NCI-H345 treated with DMSO at 0.1 percent for 48 hours (cell line): ENCODE results near the gene GLIS1.

Experiments
- DNase-seq: peaks from one replicate; lab custom pipeline; 2025; ENCODE audit not compliant: unreplicated experiment; lab: John Stamatoyannopoulos, UW

Gene GLIS1

GRCh38 chr1:53618500-53619366, 120.2 kb downstream of the GLIS1 start:
- no peak for DNase-seq

GRCh38 chr1:53617851-53618499, 121.0 kb downstream of the GLIS1 start:
- no peak for DNase-seq

DNA sequence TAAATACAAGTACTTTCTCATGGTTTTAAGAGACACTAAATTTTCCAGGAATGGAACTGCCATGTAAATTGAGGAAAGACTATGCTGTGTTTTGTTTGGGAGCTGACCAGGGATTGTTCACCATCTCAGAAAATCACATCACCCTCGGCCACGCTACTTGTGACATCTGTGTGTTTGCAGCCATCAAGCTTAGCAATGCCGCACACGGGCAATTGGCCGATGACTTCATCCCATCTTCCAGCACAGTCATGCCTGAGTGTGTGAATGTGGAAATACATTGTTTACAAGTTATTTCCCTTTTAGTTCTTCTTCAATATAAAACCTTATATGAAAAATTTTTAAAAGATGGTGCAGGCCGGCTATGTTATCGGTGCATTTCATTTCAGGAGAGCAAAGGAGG, 121.6 kb downstream of the GLIS1 start:
- DNase-seq = no peak

DNA sequence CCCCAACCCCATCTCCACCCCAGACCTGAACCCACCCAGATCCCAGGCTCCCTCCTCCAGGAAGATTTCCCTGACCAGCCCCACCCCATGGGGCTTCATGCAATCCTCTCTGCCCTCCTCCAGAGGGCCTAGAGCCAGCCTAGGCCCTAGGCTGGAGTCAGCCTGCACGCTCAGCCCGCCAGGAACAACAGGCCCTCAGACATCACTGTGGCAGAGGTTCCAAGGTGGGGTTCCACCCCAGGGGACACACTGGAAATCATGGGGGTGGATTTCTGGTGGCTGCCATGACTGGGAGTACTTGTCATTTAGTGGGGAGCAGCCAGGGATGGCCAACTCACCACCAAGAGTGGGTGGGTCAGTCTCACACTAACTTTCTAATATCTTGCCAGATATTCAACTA, 122.0 kb downstream of the GLIS1 start:
- no peak for DNase-seq

DNA sequence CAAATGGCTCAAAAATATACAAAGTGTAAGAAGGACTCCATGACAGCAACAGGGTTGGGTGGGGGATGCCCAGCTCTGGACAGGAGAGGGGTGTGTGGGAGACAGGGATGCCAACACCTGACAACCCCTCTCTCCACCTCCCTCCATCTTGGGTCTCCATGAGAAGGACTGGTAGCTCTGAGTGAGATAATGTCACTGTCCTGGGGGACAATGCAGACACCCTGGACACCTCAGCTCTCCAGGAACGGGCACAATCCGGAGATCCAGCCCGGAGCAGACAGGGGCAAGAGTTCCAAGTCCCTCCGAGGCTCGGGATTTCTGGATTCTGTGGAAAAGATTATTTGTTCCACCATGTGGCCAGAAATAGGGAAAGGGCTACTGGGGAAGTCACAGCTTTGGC, 122.5 kb downstream of the GLIS1 start:
- no peak for DNase-seq

DNA sequence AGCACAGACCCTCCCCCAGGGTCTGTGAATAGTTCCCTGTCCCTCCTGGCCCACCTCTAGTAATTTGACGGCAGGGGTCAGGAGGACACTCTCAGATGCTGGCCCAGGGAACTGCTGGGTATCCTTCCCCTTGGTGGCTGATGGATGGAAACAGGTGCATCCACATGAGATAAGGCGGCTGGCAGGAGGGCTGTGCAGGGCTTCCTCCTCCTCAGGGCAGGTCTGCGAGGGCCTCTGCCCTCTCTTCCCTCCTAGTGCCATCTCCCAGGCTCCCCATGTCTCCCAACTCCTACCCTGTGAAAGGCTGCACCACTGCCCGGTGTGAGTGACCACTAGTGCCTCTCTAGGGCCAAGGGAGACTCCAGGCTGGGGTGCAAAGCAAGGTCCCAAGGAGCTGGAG, 123.9 kb downstream of the GLIS1 start:
- DNase-seq = no peak

- DNase-seq = no peak
These were observed 124.5 kb downstream of the GLIS1 start for GRCh38 chr1:53614231-53615021.

DNA sequence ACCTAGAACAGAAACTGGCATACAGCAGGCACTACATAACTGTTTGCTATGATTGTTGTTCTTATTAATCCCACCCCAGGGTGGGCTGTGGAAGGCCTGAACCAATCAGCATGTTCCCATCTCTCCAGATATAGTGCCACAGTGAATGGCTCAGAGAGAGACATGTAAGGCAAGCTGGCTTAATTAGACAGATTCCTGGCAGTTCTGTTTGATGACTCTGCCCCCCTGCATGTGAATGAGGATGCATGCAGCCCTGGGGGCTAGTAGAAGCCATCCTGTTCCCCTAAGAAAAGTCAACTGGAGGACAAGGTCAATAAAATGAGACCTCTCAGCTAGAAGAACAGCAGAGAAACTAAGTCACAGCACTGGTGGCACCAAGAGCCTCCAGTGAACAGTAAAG, 130.3 kb downstream of the GLIS1 start:
- DNase-seq = no peak

DNA sequence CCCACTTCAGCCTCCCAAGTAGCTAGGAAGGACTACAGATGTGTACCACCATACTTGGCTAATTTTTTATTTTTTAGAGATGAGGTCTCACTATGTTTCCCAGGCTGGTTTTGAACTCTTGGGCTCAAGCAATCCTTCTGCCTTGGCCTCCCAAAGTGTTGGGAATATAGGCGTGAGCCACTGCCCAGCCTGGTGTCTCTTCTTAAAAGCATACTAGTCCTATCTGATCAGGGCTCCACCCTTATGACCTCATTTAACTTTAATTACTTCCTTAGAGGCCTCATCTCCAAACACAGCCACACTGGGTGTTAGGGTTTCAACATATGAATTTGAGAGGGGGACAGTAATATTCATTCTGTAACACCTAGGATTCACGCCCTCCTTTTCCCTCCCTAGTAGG, 130.9 kb downstream of the GLIS1 start:
- DNase-seq = no peak

- DNase-seq = no peak
These were observed 132.3 kb downstream of the GLIS1 start for GRCh38 chr1:53606651-53607051.

DNA sequence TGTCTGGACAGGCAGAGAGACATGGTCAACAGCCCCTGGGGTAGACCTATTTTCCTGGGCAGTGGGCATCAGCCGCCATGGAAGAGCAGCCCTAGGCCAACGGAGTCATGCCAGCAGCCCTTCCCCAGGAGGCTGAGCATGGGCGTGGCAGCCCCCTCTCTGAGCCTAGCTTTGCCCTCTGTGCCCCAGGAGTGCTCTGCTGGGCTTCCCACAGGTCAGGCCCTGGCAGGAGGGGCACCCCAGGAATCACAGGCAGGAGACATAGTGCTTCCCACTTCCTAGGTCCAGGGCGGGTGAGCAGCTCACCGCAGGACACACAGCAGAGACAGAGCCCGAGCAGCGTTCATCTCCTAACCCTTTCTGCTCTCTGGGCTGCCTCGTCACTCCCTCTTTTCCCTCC, 132.8 kb downstream of the GLIS1 start:
- DNase-seq = no peak

DNA sequence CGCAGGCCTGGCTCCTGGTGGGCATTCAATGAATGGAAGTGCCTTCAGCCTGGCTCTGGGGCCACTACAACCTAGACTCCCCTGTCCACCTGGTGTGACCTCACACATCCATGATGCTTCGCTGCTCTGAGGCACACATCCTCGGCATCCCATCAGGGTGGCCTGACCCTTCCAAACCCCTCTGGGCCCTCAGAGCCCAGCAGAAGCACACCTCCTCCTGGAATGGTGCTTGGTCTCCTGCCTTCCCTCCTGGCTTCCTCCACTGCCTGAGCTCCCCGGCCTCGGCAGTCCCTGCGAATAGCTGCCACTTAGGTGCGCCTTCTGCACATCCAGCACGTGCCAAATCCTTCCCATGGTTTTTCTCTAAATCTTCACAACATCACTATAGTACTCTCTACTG, 133.8 kb downstream of the GLIS1 start:
- no peak for DNase-seq

DNA sequence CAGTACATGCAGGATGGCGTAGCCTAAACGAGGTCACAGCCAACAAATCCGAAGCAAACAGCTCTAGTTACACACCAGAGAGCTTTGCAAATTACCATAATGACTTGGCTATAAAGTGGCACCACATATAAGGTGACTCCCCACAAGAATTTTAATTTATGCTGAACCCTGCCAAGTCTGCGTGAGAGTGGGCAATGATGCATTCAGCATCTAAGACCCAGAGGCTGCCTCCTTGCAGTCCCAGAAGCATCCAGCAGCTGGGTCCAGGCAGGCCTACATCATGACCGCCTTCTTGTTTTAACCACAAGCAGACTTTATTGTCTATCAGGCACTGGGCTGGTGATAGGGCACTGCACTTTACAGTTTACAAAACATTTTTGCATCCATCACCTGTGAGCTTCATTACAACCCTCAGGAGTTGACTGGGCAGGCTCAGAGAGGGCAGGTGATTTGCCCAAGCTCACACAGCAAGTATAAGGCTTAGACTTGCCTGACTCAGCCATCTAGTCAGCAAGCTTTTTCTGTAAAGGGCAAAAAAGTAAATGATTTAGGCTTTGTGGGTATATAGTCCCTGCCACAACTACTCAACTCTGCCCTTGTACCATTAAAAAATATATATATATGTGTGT, 134.6 kb downstream of the GLIS1 start:
- no peak for DNase-seq

GRCh38 chr1:53603431-53603830, 135.5 kb downstream of the GLIS1 start:
- DNase-seq = no peak

DNA sequence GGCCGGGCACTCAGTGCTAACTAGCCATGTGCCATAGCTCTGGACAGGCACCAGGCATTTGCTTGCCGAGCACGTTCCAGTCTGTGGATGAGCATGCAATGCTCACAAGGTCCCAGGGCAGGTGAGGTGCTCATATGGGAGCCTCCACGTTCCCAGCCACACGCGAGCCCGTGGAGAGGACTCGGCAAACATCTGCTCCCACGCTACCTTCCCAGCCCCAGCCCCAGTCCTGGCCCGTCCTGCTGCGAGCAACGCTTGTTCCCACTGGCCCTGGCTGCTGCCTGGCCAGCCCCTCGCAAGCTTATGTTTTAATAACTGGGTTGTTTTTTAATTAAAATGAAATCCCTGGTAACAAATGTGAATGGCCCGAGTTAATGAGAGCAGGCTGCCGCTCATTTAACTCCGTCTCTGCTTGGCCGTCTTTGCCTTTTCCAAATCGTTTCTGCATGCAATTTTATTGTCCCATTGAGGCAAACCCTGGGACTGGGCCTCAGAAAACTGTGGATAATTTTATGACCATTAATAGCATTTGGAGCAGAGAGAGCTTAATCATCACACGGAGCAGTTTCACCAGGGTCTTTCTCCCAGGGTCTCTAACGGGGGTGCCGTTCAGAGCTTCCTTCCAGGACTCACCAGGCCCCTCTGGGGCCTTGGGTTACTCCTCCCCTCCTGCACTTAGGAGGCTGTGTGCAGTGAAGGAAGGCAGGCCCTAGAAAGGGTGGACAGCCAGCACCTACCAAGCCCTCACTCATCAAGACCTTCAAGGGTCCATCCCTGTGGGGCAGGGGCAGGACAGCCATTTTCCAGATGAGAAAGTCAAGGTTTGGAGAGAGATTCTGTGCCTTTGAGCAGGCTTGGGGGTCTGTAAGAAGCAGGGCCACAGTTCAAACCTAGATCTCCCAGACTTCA, 136.8 kb downstream of the GLIS1 start:
- DNase-seq = no peak

DNA sequence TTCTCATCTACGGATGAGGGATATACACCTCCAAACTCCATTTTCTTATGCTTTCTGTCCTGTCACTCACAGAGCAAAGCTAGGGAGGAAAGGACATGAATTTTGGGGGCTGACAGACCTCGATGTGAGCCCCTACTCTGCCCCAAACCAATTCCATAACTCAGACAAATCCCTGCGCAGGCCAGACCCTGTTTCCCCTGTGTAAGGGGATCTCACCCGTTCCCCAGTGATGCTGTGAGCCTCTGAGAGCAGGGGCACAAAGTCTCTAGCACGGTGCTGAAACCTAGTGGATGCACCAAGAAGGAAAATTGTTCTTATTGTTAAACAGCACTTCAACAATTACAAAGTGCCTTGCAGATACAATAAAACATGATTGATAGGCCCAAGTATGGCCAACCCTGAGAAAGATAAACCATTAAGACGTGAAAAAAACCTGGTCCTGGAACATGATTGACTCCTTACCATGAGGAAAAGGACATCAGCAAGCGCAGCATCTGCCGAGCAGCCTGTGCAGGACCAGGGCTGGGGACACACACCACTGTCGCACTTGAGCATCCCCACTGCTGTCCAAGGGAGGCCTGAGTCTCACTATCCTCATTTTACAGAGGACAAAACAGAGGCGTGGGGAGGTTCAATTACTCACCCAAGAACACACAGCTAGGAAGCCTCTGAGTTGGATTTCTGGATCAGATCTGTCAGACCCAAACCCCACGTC, 137.8 kb downstream of the GLIS1 start:
- no peak for DNase-seq

GRCh38 chr1:53600561-53600960, 138.4 kb downstream of the GLIS1 start:
- DNase-seq = no peak

DNA sequence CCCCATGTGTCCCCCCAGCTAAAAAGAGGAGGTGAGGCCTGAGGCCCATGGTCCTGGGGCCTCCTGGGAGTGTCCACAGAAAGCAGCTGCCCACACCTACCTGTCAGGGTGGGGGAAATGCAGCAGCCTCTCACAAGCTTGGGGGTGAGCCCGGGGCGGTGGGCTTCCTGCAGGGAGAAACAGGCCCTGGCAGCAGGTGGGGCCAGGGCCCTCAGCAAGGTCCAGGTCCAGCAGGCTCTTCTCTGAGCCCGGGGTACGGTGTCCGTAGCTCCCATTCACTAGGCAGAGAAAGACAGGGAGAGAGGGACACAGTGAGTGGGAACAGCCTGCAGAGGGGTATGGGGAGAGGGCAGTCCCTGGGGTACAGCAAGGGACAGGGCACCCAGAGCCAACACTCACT, 139.0 kb downstream of the GLIS1 start:
- DNase-seq = no peak

- no peak for DNase-seq
These were observed 139.5 kb downstream of the GLIS1 start for GRCh38 chr1:53599481-53599880.

- DNase-seq = no peak
These were observed 140.0 kb downstream of the GLIS1 start for GRCh38 chr1:53598966-53599365.
